Measurements from ENCODE around the gene SLC26A3.

GRCh38 chr7:107773027-107773426, 30.0 kb downstream of the SLC26A3 start:
- TF ChIP-seq CTCF (IDR thresholded peaks at IDR 0.05) (no peak), POLR2A (IDR thresholded peaks at IDR 0.05) (no peak), EP300 (IDR thresholded peaks at IDR 0.05) (no peak)
